Thymus (tissue), 11 donors: Measurements from ENCODE around the gene AGRN. TPM values are rescaled to one million over a fixed set of nuclear protein-coding genes. Genes with fewer than 3 reads are reported as not detected.

ENCODE experiments used
- DNase-seq, 9 donors: peaks; one replicate each; pipeline ENCODE4 v3.0.0-alpha.2; 2013; ENCODE audit warnings: low spot score in 9 of 9, low read depth in 6 of 9, missing footprints in 1 of 9
- H3K27ac ChIP-seq, 2 donors: one replicate each; pipeline ENCODE4 v1.5.1; 2013; ENCODE audit warnings: control low read depth in 1 of 2, low read depth in 1 of 2, low read length in 1 of 2, mild to moderate bottlenecking in 1 of 2, moderate library complexity in 1 of 2
- H3K27me3 ChIP-seq, 2 donors: one replicate each; pipeline ENCODE4 v1.5.1; 2013; ENCODE audit warnings: low read length in 1 of 2; ENCODE audit not compliant: control insufficient read depth in 2 of 2, insufficient read depth in 1 of 2
- H3K36me3 ChIP-seq, 2 donors: one replicate each; pipeline ENCODE4 v1.5.1; 2013; ENCODE audit warnings: low read length in 1 of 2, mild to moderate bottlenecking in 1 of 2, moderate library complexity in 1 of 2; ENCODE audit not compliant: control insufficient read depth in 2 of 2, insufficient read depth in 2 of 2
- H3K4me1 ChIP-seq, 2 donors: one replicate each; pipeline ENCODE4 v1.5.1; 2013; ENCODE audit warnings: low read length in 2 of 2; ENCODE audit not compliant: control insufficient read depth in 2 of 2, insufficient read depth in 2 of 2
- H3K4me3 ChIP-seq, 2 donors: one replicate each; pipeline ENCODE4 v1.5.1; 2013; ENCODE audit warnings: low read length in 2 of 2, control low read depth in 1 of 2, mild to moderate bottlenecking in 1 of 2
- H3K9me3 ChIP-seq, 2 donors: one replicate each; pipeline ENCODE4 v1.5.1; 2013; ENCODE audit warnings: low read length in 1 of 2, mild to moderate bottlenecking in 1 of 2; ENCODE audit not compliant: control insufficient read depth in 2 of 2, insufficient read depth in 1 of 2
- WGBS: extraction: QIAGEN DNeasy Blood & Tissue Kit; methylation state at CpG from one replicate; pipeline ENCODE4 v1.1.7; 2013; 5-methylcytosine and 5-hydroxymethylcytosine counted together
- polyA plus RNA-seq: library from polyadenylated mRNA; stranded (reverse); fragments of 200-250 nt; gene quantifications from one replicate; pipeline ENCODE4 v1.2.3, GENCODE V29; 2013
- total RNA-seq: library from RNA; stranded (reverse); fragments of 120-200 nt; gene quantifications from one replicate; pipeline ENCODE4 v1.2.4, GENCODE V29; 2013
- donor health status: healthy.

AGRN gene
- total and polyA plus RNA-seq, 2 donors = 6.2 to 19.2 TPM

- H3K27me3 ChIP-seq = peaks cover 9 to 19% of the 10 kb centered on the region in 2 donors
- H3K4me3 ChIP-seq = no peak overlapping the region
- no peak overlapping the region for H3K27ac ChIP-seq
- 97% methylated on average over 43 of the region's 43 CpGs for WGBS
- peaks cover 0 to 9% of the 10 kb centered on the region in 2 donors for H3K36me3 ChIP-seq
- DNase-seq = no peak
- no peaks in the 10 kb centered on the region for H3K9me3 ChIP-seq
- H3K4me1 ChIP-seq = peaks cover 0 to 9% of the 10 kb centered on the region in 2 donors
These were observed 63.8 kb downstream of the AGRN start for GRCh38 chr1:1083416-1084371.

GRCh38 chr1:1084372-1085170, 64.7 kb downstream of the AGRN start:
- Histone ChIP-seq H3K36me3 (peaks cover 0 to 9% of the 10 kb centered on the region in 2 donors), H3K9me3 (no peaks in the 10 kb centered on the region), H3K27ac (no peak overlapping the region), H3K4me3 (no peak overlapping the region), H3K27me3 (peaks cover 7 to 14% of the 10 kb centered on the region in 2 donors), H3K4me1 (peaks cover 0 to 5% of the 10 kb centered on the region in 2 donors)
- DNase-seq = no peak
- 97% methylated on average over 38 of the region's 38 CpGs for WGBS

- peaks cover 1 to 7% of the 10 kb centered on the region in 2 donors for H3K27me3 ChIP-seq
- 98% methylated on average over 30 of the region's 30 CpGs for WGBS
- H3K4me1 ChIP-seq = peaks cover 0 to under 1% of the 10 kb centered on the region in 2 donors
- no peak overlapping the region for H3K4me3 ChIP-seq
- H3K36me3 ChIP-seq = peaks cover 0 to 9% of the 10 kb centered on the region in 2 donors
- H3K9me3 ChIP-seq = no peaks in the 10 kb centered on the region
- H3K27ac ChIP-seq = no peak overlapping the region
- DNase-seq = no peak
These were observed 65.4 kb downstream of the AGRN start for GRCh38 chr1:1085171-1085841.

- Histone ChIP-seq H3K27me3 (peaks cover 0 to 1% of the 10 kb centered on the region in 2 donors), H3K4me3 (no peak overlapping the region), H3K27ac (no peak overlapping the region), H3K36me3 (peaks cover 0 to 9% of the 10 kb centered on the region in 2 donors), H3K4me1 (no peaks in the 10 kb centered on the region), H3K9me3 (no peaks in the 10 kb centered on the region)
- DNase-seq = no peak
- WGBS = 97% methylated on average over 38 of the region's 38 CpGs
These were observed 66.3 kb downstream of the AGRN start for GRCh38 chr1:1085911-1086841.

GRCh38 chr1:1086911-1087341, 67.0 kb downstream of the AGRN start:
- H3K9me3 ChIP-seq = no peaks in the 10 kb centered on the region
- H3K4me3 ChIP-seq = no peak overlapping the region
- no peak for DNase-seq
- 98% methylated on average over 17 of the region's 17 CpGs for WGBS
- H3K27ac ChIP-seq = no peak overlapping the region
- no peaks in the 10 kb centered on the region for H3K27me3 ChIP-seq
- H3K4me1 ChIP-seq = no peaks in the 10 kb centered on the region
- H3K36me3 ChIP-seq = peaks cover 0 to 9% of the 10 kb centered on the region in 2 donors

- H3K4me1 ChIP-seq = no peaks in the 10 kb centered on the region
- H3K9me3 ChIP-seq = no peaks in the 10 kb centered on the region
- H3K36me3 ChIP-seq = peaks cover 0 to 9% of the 10 kb centered on the region in 2 donors
- no peak overlapping the region for H3K4me3 ChIP-seq
- no peak overlapping the region for H3K27ac ChIP-seq
- H3K27me3 ChIP-seq = no peaks in the 10 kb centered on the region
- 96% methylated on average over 38 of the region's 38 CpGs for WGBS
- DNase-seq = no peak
These were observed 67.6 kb downstream of the AGRN start for GRCh38 chr1:1087351-1088028.

- no peak overlapping the region for H3K27ac ChIP-seq
- no peak overlapping the region for H3K4me3 ChIP-seq
- WGBS = 96% methylated on average over 39 of the region's 39 CpGs
- DNase-seq = no peak
- no peaks in the 10 kb centered on the region for H3K9me3 ChIP-seq
- no peaks in the 10 kb centered on the region for H3K27me3 ChIP-seq
- no peaks in the 10 kb centered on the region for H3K4me1 ChIP-seq
- H3K36me3 ChIP-seq = peaks cover 0 to 9% of the 10 kb centered on the region in 2 donors
These were observed 68.3 kb downstream of the AGRN start for GRCh38 chr1:1088029-1088800.
